NCI-H524 (cell line): ENCODE measurements around the gene C12orf76.
"Not testable (repeated sequence)": the region's sequence is repeated elsewhere in the genome, so short reads cannot be mapped to it uniquely, and the experiment has no call there.

Experiments used
- DNase-seq, 2 experiments: peaks; one replicate each; lab custom pipeline; 2025; lab: John Stamatoyannopoulos, UW

C12orf76 gene, protein sequence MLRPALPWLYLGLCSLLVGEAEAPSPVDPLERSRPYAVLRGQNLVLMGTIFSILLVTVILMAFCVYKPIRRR

DNA sequence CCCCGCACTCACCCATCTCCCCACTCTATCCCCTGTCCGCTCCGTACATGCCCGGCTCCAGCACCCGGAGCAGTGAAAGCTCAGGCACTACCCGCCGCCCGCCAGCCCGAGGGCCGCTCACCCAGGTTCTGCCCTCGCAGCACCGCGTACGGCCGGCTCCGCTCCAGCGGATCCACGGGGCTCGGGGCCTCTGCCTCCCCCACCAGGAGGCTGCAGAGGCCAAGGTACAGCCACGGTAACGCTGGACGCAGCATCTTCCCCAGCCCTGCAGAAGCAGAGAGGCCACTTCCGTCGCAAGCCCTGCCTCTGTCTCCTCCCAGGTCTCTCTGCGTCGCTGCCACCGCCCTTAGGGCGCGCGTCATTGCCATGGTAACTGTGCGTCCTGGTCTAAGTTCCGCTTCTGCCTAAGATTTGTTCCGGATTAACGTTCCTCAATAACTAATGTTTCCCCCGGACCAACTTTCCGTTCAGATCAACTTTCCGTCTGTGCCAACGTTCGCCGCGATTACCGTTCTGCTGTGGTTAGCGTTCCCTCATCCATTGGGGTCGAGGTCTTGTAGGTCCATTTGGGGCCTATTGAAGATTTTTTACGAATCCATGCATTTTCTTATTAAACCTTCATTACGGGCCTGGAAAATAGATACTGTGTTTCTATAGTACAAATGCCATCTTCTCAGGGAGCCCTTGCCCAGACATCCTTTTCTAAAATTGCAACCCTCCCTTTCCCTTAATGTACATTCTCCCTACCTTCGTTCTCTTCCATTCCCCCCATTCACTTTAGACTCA, at the start of gene C12orf76:
Gene C12orf76, minus strand, starts transcription at position 281 of the 786 bp plus-strand sequence. Its CDS starts 27 bp downstream, at position 254.
- DNase-seq = peak; percentile 93 to 96

DNA sequence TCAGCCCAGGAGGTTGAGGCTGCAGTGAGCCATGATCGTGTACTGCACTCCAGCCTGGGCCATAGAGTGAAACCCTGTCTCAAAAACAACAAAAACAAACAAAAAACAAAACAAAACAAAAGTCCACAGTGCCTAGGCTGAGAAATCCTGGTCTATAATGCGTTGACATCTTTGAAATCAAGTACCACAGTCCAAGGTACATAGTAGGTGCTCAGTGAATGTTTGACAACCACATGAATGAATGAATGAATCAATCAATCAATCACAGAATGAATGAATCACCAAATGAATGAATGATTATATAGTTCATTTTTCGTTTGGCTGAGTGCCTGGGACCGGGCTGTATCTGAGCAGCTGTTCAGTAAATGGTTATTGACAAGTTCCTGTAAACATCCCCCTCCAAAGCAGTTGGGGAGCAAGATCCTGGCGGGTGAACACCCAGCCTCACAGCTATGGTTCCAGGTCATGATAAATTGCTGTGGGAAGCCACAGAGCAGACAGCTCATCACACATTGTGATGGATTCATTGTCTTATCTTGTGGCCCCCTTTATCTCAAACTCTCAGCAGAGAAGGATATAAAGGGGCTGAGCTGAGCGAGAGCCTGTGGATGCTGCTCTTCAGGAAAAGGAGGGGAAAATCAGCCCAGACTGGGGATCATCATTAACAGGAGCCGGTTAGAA, 45.4 kb upstream of the C12orf76 start:
- no peak for DNase-seq

DNA sequence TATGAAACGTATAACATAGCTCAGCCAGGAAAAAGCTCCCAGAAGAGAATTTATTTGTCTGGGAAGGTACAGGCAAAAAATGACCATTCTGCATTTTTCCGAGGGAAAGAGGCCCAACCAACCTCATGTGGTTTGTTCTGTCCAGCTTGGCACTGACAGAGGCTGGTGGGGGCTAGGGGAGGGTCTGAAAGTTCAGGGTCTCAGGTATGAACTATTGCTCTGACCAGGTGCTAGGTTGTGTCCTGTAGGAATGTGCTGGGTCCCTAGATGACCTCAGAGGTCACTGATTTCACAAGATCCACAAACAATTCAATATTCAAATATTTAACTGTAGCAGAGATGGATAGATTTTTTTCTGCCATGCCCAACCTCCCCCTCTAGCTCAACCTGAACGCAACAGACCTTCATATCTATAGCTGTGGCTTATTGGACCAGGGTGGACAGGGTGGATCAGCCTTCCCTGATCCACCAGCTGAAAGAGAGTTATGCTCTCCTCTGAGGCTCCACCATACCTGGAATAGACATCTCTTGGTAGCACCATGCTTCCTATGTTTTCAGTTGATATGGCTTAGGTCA, 42.9 kb upstream of the C12orf76 start:
- no peak for DNase-seq

DNA sequence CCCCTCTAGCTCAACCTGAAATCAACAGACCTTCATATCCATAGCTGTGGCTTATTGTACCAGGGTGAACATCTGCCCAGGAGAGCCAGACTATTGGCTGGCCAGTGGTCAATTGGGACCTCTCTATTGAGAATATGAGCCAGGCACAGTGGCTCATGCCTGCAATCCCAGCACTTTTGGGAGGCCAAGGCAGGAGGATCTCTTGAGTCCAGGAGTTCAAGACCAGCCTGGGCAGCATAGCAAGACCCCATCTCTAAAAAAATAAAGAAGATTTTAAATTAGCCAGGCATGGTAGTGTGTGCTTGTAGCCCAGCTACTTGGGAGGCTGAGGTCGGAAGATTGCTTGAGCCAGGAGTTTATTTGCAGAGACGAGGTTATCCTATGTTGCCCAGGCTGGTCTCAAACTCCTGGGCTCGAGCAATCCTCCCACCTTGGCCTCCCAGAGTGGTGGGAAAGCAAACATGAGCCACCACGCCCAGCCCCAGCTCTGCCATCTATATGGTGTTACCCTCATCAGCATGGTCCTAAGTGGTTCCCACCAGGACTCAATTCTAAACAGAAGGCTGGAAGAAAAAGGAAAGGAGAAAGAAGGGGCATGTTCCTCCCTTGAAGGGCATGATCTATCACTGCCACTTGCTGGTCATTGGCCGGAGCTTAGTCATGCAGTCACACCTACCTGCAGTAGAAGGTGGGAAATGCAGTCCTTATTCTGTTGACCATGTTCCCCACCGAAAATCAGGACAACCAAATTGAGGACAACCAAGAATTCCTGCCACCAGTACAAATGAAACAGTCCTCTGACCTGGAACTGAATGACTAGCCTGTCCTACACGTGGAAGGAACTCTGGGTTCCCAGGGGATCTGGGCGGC, 42.2 kb upstream of the C12orf76 start:
- no peak for DNase-seq

DNA sequence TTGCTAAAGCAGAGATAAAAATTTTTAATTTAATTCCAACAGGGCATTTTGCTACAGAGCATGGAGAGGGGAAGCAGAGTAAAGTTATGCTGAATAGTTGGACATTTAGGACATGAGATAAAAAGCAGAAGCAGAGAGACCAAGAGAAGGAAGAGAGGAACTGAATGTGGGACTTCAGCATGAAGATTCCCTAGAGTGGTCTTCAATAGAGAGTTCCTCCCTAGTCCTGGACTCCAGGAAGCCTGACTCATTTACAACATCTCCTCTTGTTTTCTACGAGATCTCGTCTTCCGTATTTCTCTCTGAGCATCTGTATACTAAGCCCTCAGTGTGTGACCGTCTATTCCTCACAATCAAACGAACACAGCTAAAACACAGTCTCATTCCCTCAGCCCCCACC, 40.6 kb upstream of the C12orf76 start:
- DNase-seq = no peak

DNA sequence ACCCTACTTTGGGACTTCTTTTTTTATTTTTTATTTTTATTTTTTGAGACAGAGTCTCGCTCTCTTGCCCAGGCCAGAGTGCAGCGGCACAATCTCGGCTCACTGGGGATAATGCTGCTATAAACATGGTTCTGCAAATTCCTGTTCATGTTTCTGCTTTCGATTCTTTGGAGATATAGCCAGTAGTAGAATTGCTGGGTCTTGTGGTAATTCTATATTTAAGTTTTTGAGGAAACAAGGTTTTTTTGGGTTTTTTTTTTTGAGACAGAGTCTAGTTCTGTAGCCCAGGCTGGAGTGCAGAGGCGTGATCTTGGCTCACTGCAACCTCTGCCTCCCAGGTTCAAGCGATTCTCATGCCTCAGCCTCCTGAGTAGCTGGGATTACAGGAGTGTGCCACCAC, 39.9 kb upstream of the C12orf76 start:
- not testable (repeated sequence) for DNase-seq

DNA sequence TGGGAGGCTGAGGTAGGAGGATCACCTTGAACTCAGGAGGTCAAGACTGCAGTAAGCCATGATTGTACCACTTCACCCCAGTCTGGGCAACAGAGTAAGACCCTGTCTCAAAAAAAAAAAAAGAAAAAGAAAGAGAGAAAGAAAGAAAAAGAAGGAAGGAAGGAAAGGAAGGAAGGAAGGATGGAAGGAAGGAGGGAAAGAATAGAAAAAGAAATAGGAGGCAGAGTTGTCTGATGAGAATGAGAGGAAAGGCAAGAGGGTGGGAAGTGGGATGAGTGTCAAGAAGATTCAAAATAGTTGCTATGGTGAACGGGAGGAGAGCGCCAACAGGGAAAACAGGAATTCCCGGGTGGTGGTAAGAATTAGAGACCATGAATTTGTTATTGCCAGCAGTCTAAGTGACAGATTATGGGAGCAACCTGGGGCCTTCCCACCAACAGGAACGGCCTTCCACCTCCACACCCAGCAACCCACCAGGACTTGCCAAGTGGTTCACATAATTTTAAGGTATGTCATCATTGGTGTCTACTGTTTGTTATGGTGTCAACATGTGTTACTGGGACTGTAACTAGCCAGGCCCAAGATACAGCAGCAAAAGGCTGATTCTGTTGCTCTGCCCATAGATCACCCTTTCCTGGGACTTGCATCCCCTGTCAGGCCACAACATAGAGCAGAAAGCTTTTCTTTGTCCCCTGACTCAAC, 36.1 kb upstream of the C12orf76 start:
- no peak for DNase-seq

DNA sequence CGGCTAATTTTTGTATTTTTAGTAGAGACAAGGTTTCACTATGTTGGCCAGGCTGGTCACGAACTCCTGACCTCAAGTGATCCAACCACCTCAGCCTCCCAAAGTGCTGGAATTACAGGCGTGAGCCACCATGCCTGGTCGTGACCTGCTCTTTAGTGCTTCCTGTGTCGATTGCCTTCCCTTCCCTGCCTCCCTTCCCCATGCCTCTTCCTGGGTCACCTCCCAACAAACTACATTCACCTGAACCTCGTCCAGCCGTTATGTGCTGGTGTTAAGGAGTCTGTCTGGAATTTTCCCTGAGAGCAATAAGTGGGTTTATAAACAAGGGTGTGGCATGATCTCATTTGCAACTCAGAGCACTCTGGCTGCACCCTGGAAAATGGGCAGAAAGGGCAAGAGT, 32.1 kb upstream of the C12orf76 start:
- DNase-seq = no peak

DNA sequence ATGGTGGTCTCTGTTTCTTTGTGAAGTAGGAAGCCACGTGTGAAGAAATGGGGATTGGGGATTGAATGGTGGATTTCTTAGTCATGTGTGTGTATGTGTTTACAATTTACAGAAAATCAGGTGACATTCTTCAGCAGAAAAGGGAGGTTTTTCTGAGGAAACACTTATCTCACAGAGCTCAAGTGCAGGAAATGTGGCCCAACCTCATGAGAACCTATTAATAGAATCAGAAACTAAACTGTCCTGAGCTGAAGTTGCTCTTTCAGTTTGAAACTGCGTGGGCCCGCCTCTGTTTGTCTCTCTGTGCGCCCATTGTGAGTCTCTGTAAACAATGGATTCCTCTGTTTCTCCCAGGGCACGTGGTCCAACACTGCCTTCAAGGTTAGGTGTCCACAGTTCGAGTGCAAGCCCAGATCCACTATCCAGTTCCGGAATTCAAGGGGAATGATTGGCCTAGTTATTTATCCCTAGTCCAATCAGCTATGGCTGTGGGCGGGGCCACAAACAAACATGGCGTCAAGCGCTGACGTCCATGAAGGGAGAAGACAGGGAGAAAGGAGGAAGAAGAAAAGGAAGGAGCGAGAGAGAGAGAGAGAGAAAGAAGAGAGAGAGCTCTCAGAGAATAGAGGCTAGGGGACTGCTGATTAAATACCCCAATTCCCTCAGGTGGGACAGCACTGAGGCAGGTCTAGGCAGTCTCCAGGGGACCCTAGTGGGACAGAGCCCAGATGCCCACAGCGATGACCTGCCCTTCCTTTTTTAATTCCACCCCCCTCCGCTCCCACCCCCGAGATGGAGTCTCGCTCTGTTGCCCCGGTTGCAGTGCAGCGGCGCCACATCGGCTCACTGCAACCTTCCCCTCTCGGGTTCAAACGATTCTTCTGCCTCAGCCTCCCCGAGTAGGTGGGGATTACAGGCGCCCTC, 31.4 kb upstream of the C12orf76 start:
- DNase-seq = no peak

DNA sequence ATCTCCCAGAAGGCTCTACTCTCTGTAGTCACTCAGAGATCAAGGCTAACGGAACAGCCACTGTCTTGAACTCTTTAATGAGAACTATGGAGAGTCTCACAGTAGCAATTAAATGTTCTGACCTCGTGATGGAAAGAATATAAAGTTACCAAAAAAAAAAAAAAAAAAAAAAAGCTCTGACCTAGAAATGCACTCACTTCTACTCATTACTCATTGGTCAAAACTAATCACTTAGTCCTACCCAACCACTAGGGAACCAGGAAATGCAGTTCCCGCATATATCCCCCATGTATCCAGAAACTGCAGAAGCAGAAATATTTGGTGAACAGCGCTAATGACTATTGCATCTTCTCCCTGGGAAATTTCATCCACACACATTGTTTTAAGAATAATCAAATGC, 29.5 kb upstream of the C12orf76 start:
- no peak for DNase-seq

DNA sequence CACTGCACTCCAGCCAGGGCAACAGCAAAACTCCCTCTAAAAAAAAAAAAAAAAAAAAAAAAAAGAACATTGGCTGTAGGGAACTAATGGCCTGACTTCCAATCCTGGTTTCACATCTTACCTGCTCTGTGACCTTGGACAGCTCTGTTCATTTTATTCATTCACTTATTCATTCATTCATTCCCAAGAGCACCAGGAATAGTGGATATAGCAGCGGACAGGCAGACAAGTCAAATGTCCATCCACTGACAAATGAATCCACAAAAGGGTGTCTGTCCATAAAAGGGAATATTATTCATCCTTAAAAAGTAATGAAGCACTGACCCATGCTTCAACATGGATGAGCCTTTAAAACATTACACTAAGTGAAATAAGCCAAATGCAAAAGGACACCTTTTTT, 27.6 kb upstream of the C12orf76 start:
- no peak for DNase-seq

DNA sequence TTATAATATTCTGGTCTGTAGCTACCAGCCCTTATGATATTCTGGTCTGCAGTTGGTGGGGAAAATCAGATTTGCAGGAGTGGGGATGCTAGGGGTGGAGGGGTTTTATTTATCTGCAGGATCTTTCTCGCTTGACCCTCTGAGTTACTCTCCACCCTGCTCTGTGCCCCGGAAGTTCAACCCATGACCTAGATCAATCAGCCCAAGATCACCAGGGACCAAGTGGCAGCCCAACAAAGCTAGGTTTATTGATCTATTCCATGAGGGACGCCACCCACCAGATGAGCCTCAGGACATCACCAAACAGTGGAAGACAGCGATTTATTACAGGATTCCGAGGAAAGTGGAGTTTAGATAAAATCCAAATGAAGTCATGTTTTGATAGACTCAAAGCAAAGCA, 25.8 kb upstream of the C12orf76 start:
- no peak for DNase-seq

DNA sequence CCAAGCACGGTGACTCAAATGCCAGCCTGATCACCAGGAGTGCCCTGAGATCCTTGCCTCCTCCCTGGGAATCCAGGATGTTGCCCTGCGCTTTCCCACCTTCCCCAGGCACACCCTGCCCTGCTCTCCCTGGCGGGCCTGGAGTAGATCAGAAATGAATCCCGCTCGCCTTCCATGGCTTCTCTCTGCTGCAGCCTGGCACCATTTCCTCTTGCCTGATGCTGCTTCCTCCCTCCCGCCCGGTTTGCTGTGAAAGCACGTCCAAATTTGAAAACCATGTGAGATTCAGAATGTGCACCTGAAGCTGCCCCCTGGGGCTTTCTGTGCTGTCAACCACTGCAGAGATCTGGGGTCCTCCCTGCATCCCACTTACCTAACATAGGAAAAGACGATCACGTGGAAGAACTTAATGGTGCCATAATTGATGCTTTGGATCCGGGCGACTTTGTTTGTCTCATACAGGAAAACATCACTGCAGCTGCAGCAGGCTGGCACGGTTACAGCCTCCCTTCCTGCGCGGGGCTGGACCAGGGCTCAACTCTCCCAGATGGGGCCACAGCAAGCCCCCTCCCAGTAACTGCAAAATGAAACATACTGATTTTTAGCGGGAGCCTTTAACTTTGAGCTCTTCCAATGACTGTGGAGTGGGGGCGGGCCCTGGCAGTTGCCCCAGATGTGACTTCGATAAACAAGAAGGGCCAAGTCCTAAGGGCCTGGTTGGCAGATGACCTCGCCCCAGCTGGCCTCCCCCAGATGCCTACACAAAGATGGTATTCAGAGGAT, 24.9 kb upstream of the C12orf76 start:
- DNase-seq = no peak

DNA sequence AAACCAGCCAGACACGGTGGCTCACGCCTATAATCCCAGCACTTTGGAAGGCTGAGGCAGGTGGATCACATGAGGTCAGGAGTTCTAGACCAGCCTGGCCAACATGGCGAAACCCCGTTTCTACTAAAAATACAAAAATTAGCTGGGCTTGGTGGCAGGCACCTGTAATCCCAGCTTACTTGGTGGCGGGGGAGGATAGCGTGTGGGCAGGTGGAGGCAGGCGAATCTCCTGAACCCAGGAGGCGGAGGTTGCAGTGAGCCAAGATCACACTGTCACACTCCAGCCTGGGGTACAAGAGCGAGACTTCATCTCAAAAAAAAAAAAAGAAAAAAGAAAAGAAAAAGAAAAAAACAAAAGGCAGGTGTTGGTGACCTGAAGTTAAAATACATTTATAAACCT, 24.3 kb upstream of the C12orf76 start:
- DNase-seq = not testable (repeated sequence)

DNA sequence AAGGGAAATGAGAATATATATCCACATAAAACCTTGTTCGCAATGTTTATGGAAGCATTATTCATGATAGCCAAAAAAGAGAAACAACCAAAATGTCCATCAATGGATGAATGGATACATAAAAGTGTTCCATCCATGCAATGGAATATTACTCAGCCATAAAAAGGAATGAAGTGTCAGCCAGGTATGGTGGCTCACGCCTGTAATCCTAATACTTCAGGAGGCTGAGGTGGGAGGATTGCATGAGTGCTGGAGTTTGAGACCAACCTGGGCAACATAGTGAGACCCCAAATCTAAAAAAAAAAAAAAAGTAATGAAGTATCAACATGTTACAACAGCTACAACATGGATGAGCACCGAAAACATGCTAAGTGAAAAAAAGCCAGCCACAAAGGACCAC, 23.6 kb upstream of the C12orf76 start:
- no peak for DNase-seq

DNA sequence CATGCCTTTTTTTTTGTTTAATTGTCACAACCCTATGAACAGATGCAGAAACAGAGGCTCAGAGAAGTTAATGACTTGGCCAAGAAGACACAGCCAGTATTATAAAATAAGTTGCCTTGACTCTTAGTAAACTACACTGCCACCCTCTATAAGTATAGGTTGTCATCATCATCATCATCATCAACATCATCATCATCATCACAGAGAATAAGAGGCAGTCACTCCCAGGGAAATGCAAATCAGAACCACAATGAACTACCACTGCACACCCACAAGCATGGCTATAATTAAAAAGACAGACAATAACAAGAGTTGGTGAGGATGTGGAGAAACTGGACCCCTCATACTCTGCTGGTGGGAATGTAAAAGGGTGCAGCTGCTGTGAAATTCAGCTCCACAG, 23.2 kb upstream of the C12orf76 start:
- DNase-seq = no peak

DNA sequence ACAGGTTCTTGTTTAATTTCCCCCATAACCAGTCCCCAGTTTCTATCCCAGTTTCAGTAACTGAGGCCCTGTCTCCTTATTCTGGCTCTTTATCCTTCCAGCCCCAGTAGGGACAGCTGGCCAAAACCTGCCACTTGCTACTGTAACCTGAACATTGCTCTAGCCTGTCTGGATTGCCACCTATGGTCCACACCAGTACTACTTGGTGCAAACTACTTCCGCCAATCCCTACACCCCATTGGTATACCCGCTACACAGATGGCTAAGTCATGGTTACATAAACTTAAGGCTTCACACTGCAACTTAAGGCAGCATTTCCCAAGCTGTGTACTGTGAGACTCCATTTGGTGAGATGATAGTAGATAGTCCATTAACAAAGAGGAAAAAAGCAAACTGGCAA, 20.3 kb upstream of the C12orf76 start:
- no peak for DNase-seq

DNA sequence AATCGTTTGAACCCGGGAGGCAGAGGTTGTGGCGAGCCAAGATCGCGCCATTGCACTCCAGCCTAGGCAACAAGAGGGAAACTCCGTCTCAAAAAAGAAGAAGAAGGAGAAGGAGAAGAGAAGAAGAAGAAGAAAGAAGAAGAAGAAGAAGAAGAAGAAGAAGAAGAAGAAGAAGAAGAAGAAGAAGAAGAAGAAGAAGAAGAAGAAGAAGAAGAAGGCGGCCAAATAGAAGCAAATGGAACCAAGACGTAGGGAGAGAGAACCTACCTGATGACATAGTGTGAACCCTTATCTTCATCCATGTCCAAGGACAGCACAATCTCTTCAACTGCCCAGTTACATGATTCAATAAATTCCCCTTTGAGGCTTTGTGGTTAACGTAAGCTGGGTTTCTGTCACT, 19.8 kb upstream of the C12orf76 start:
- DNase-seq = not testable (repeated sequence)

DNA sequence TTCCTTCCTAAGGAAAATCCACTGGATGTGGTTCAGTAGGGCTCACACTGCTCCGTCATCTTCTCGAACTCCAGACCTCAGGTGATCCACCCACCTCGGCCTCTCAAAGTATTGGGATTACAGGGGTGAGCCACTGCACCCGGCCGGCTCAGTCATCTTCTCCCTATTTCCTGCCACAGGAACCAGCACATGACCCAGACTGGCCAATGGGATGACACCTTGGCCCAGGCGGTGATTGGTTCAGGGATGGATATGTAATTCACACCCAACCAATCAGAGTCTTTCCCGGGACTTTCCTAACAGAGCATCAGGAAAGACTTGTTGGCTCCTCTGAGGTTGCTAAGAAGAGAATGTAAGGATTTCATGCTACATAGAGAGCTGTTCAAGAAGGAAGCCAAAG, 19.2 kb upstream of the C12orf76 start:
- DNase-seq = no peak

DNA sequence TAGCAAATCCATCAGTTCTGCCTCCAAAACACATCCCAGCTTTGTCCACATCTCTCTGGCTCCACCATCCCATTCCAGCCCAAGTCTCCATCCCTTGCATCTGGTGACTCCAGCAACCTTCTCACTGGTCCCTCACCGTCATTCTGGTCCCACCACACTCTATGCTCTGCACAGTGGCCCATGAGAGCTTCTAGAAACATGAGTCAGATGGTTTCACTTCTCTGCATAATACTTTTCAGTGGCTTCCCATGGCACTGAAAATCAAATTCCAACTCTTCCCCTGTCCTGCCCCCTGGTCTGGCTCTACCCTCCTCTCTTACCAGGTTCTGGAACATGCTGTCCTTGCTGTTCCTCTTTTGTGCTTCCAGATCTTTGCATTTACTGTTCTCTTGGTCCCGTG, 17.2 kb upstream of the C12orf76 start:
- DNase-seq = no peak
